ENCODE data around the gene TMC5. TPM values are rescaled to one million over a fixed set of nuclear protein-coding genes. Genes with fewer than 3 reads are reported as not detected.

TMC5 gene
- total RNA-seq, 1 experiment from 2014 or later: 3.5 TPM

DNA sequence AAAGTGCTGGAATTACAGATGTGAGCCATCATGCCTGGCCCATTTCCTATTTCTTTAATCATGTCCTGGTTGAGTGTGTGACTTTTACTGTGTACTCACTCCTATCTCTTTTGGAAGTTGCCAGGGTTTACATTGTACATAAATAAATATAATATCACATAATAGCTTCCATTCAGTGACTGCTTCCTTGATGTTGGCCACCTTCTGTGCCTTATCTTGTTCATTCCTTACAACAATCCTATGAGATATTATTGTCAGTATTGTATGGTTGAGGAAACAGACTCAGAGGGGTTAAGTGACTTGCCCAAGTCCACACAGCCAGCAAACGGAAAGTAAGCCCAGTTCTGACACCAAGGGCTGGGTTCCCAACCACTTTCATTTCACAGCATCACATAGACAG lies 16.9 kb downstream of the TMC5 start:
- intact Hi-C loops (cut with micrococcal nuclease; ENCODE audit: unreplicated experiment): no loop called here
- no TSS peak for BruUV-seq (replicated peaks)
- DNase-seq (ENCODE audit: low spot score): no peak
- POLR2A ChIA-PET (ENCODE audit: low non-redundant PET): no interaction called here
- H3K9me3 ChIP-seq (ENCODE audit: low read depth, low read length, poor library complexity, severe bottlenecking): no peaks in the 10 kb centered on the region
- H3K27me3 ChIP-seq (replicated peaks; ENCODE audit: insufficient read depth, low read depth, low read length, poor library complexity): no peaks in the 10 kb centered on the region
- H3K36me3 ChIP-seq (ENCODE audit: insufficient read depth, low read length, poor library complexity, severe bottlenecking): no peaks in the 10 kb centered on the region
- TF ChIP-seq EZH2 (IDR thresholded peaks at IDR 0.05; ENCODE audit: borderline replicate concordance, low read depth, low read length, poor library complexity, severe bottlenecking): no peak
- TF ChIP-seq CTCF (conservative IDR thresholded peaks at IDR 0.05; ENCODE audit: low read depth, low read length): no peak
- no peak overlapping the region for H3K27ac ChIP-seq (ENCODE audit: low read depth, low read length, poor library complexity, severe bottlenecking)
- no peak overlapping the region for H3K4me3 ChIP-seq (ENCODE audit: low read depth, low read length, poor library complexity, severe bottlenecking)
- no peaks in the 10 kb centered on the region for H3K4me1 ChIP-seq (ENCODE audit: insufficient read depth, low read length, poor library complexity, severe bottlenecking)
- CTCF ChIA-PET: no interaction called here

GRCh38 chr16:19436540-19436939 lies 18.9 kb downstream of the TMC5 start:
- Histone ChIP-seq H3K36me3 (ENCODE audit: insufficient read depth, low read length, poor library complexity, severe bottlenecking) (no peaks in the 10 kb centered on the region), H3K27ac (ENCODE audit: low read depth, low read length, poor library complexity, severe bottlenecking) (no peak overlapping the region), H3K27me3 (replicated peaks; ENCODE audit: insufficient read depth, low read depth, low read length, poor library complexity) (no peaks in the 10 kb centered on the region), H3K9me3 (ENCODE audit: low read depth, low read length, poor library complexity, severe bottlenecking) (no peaks in the 10 kb centered on the region), H3K4me3 (ENCODE audit: low read depth, low read length, poor library complexity, severe bottlenecking) (no peak overlapping the region), H3K4me1 (ENCODE audit: insufficient read depth, low read length, poor library complexity, severe bottlenecking) (no peaks in the 10 kb centered on the region)
- intact Hi-C loops (cut with micrococcal nuclease; ENCODE audit: unreplicated experiment): no loop called here
- ChIA-PET CTCF (no interaction called here), POLR2A (ENCODE audit: low non-redundant PET) (no interaction called here)
- BruUV-seq (replicated peaks): no TSS peak
- TF ChIP-seq CTCF (conservative IDR thresholded peaks at IDR 0.05; ENCODE audit: low read depth, low read length): no peak
- TF ChIP-seq EZH2 (IDR thresholded peaks at IDR 0.05; ENCODE audit: borderline replicate concordance, low read depth, low read length, poor library complexity, severe bottlenecking): no peak
- DNase-seq (ENCODE audit: low spot score): no peak

GRCh38 chr16:19437280-19437679 lies 19.6 kb downstream of the TMC5 start:
- ChIA-PET POLR2A (ENCODE audit: low non-redundant PET) (no interaction called here), CTCF (no interaction called here)
- no peak overlapping the region for H3K4me3 ChIP-seq (ENCODE audit: low read depth, low read length, poor library complexity, severe bottlenecking)
- no peaks in the 10 kb centered on the region for H3K36me3 ChIP-seq (ENCODE audit: insufficient read depth, low read length, poor library complexity, severe bottlenecking)
- no peak for TF ChIP-seq EZH2 (IDR thresholded peaks at IDR 0.05; ENCODE audit: borderline replicate concordance, low read depth, low read length, poor library complexity, severe bottlenecking)
- no peak for TF ChIP-seq CTCF (conservative IDR thresholded peaks at IDR 0.05; ENCODE audit: low read depth, low read length)
- H3K9me3 ChIP-seq (ENCODE audit: low read depth, low read length, poor library complexity, severe bottlenecking): no peaks in the 10 kb centered on the region
- intact Hi-C loops (cut with micrococcal nuclease; ENCODE audit: unreplicated experiment): no loop called here
- no peaks in the 10 kb centered on the region for H3K4me1 ChIP-seq (ENCODE audit: insufficient read depth, low read length, poor library complexity, severe bottlenecking)
- H3K27me3 ChIP-seq (replicated peaks; ENCODE audit: insufficient read depth, low read depth, low read length, poor library complexity): no peaks in the 10 kb centered on the region
- DNase-seq (ENCODE audit: low spot score): no peak
- no TSS peak for BruUV-seq (replicated peaks)
- H3K27ac ChIP-seq (ENCODE audit: low read depth, low read length, poor library complexity, severe bottlenecking): no peak overlapping the region

Measured in A673 (cell line).